ENCODE results near the gene PRPF8.

DNA sequence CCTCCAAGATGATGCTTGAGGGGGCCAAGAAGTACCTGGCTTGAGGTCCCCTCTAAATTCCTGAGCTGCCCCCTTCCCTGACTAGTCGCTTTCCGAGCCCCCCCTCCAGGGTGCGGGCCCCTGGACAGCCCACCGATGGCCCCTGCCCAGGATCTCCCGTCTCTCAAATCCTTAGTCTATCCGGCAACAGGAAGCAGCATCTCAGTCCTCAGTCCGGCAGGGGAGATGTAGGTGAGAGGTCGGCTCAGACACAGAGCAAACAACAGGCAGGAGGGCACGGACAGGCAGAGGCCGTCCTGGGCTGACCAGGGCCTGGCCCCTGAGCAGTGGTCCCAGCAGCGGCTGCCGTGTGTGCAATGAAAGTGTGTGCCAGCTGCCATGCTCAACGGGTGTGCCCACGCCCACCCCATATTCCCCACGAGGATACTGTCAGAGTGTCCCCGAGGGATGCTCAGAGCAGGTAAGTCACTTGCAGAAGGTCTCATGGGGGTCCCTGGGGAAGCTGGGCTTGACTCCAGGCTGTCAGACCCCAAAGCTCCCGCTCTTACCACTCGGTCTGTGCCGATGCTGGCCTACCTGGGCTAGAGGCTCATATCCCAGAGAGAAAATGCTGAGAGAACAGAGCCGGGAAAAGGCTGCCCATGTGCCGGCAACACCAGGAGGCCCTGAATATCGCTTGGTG, 63.3 kb downstream of the PRPF8 start:
- TF ChIP-seq, protein P1, sequence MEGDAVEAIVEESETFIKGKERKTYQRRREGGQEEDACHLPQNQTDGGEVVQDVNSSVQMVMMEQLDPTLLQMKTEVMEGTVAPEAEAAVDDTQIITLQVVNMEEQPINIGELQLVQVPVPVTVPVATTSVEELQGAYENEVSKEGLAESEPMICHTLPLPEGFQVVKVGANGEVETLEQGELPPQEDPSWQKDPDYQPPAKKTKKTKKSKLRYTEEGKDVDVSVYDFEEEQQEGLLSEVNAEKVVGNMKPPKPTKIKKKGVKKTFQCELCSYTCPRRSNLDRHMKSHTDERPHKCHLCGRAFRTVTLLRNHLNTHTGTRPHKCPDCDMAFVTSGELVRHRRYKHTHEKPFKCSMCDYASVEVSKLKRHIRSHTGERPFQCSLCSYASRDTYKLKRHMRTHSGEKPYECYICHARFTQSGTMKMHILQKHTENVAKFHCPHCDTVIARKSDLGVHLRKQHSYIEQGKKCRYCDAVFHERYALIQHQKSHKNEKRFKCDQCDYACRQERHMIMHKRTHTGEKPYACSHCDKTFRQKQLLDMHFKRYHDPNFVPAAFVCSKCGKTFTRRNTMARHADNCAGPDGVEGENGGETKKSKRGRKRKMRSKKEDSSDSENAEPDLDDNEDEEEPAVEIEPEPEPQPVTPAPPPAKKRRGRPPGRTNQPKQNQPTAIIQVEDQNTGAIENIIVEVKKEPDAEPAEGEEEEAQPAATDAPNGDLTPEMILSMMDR (IDR thresholded peaks at IDR 0.05): no peak
- TF ChIP-seq POLR2A (IDR thresholded peaks at IDR 0.05): no peak
- TF ChIP-seq POLR2AphosphoS5 (IDR thresholded peaks at IDR 0.05; ENCODE audit: insufficient read depth in 1 of 2, low read depth in 1 of 2): no peak
